ENCODE data around the gene EN1. TPM values are rescaled to one million over a fixed set of nuclear protein-coding genes. Genes with fewer than 3 reads are reported as not detected.

Gene EN1
- not detected for polyA plus RNA-seq (ENCODE audit: insufficient read length)
- long read RNA-seq, donor 1 = 0 reads
- long read RNA-seq, donor 2 = 0 reads
- long read RNA-seq, donor 3 = 0 reads
- long read RNA-seq, donor 4 = 0 reads
- long read RNA-seq, donor 5 = 0 reads
- long read RNA-seq, donor 6 = 0 reads
- long read RNA-seq, donor 7 = 0 reads
- long read RNA-seq, donor 8 = 0 reads

DNA sequence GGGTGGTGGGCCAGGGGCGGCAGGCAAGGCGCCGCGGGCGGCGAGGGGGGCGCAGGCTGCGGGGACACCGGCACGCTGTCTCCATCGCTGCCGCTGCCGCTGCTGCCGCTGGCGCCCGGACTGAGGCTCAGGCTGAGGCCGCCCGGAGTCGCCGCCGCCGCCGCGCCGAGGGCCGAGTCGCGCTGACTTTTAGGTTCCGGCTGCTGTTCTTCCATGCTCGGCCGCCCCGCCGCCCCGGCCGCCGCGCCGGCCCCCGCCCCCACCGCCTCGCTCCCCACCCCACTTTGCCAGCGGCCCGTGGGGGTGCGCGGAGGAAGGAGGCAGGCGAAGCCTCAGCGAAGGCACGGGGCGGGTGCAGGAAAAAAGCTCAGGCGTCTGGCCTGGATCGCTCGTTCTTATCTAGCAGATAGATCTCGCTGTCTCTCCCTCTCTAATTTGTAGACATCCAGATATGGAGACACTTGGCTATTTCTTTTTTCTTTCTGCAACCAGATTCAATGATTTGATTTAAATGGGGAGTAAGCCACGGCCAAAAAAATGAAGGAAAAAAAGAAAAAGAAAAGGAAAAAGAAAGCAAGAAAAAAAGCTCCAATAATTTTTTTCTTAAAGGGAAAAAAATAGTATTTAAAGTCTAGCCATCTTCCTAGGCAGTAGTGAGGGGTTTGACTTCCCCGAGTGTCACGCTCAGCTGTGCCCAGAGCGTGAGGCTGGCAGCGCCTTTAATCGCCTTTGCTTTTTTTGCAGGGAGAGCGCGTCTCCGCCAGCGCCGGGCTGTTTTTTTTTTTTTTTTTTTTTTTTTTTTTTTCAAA is at the start of gene EN1:
EN1 (minus strand) TSS at position 696 of the 809 bp plus-strand sequence; CDS start at position 215, 481 bp downstream.
- no peak for DNase-seq

- no peak for DNase-seq
Observed at GRCh38 chr2:118893100-118893499, 45.7 kb upstream of the EN1 start.

GRCh38 chr2:118889995-118890394 is 42.5 kb upstream of the EN1 start:
- no peak for DNase-seq

DNA sequence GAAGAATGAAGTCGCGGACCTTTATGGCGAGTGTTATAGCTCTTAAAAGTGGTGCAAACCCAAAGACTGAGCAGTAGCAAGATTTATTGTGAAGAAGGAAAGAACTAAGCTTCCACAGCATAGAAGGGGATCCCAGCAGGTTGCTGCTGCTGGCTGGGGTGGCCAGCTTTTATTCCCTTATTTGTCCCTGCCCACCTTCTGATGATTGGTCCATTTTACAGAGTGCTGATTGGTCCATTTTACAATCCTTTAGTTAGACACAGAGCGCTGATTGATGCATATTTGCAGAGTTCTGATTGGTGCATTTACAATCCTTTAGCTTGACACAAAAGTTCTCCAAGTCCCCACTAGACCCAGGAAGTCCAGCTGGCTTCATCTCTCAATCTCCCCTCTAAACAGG is 36.3 kb upstream of the EN1 start:
- DNase-seq = no peak

DNA sequence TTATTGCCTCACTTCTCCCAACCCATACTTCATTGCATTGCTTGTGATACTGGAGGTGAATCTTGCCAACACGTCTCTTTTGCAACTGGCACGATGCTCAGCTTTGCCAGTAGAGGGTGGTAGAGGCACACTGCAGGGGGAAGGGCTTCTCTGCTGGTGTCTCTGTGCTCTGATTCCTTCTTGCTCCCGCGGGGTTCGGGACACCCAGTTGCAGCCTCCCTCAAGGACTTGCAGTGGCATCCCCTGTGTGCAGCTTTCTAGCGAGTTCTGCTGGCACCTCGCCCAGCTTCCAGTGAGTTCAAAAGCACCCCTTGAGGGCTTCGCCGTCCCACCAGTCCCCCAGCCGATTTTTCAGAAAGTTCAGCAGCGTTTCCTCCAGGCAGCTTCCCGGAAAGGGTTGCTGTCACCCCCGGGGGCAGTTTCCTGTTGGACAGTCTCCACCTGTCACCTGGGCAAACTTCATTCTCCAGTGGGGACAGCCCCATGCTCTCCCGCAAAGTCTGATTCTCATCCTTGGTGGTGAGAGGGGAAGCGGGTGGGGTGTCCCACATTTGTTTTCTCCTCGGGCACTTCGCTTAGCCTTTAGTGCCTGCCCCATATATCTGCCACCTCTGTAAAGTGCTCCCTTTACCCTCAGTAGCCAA is 35.4 kb upstream of the EN1 start:
- DNase-seq = peak; percentile 46

- peak; percentile 53 for DNase-seq
Observed at GRCh38 chr2:118881490-118882129, 34.2 kb upstream of the EN1 start.

DNA sequence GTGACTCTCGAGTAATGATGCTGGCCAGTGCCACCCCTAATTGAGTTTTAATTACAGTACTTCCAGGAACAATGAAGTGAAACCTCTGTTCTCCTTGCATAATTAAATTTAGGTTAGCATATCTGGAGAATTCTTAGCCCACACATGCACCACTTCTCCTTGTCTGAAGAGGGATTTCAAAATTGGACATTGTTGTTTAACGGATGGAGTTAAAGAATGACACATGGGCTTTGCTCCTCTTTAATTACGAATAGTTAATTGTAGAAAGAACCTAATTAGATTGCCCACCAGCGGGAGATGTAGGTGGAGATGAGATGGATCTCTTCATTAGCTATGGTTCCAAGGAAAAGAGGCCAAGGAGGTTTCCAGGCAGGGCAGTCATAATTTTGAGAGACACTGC is 33.1 kb upstream of the EN1 start:
- no peak for DNase-seq

DNA sequence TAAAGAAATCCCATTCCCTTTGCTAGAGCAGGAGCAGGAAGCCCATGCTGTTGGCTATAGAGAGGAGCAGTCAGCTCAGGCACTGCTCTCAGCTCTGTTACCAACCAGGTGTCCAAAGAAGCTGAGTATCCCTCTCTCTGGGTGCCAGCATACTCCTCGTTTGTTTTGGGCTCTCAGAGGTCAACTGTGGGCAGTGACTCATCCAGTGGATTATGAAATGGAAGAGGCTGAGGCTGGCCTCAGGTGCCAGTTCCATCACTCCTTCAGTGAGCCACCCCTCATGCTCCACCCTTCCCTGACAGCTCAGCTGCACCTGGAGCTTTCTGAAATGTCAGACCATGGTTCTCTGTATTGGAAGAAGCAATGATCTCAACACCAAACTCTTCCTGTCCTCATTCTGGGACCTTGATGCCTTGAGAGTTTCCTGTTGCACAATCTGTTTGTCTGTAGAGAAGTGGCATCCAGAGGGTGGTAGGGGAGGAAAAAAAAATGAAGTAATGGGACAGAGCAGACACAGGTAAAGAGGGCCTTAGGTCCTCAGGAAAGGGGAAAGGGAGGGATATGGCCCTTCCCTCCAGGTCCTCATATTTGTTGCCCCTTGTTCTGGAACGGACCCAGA is 31.2 kb upstream of the EN1 start:
- DNase-seq = no peak

DNA sequence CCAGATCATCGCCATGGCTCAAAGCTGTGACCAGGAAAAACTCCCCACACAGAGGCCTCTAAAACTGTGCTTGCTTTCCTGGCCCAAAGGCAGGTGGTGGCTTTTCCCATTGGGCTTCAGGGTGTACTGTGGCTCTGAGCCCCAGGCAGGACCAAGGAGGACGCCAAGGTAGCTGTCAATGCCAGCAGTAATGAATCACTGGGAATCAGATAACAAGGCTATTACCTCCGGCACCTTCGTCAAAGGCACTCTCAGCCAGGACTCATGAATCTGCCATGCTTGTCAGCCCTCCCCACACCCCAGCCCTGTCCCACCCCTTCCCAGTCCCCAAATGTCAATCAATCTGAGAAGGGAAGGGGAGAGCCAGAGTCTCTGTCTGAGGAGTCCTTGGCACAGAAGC is 27.9 kb upstream of the EN1 start:
- DNase-seq = no peak

- DNase-seq = no peak
Observed at GRCh38 chr2:118874324-118874723, 26.9 kb upstream of the EN1 start.

DNA sequence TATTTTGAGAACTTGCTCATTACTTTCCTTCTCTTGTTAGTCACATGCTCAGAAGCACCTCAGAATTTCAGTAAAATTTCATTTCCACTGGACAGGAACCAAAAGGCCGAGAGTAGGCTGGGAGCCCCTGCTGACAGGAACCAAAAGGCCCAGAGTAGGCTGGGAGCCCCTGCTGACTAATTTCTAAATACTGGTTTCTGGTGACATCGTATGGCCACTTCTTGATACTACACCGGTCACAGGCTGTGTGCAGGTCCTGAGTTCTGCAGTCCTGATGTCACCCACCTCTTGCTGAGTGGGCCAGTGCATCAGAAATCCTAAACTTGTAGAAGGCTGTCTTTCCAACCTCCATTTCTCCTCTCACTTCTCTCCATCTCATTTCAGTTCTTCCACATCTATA is 17.7 kb upstream of the EN1 start:
- no peak for DNase-seq

DNA sequence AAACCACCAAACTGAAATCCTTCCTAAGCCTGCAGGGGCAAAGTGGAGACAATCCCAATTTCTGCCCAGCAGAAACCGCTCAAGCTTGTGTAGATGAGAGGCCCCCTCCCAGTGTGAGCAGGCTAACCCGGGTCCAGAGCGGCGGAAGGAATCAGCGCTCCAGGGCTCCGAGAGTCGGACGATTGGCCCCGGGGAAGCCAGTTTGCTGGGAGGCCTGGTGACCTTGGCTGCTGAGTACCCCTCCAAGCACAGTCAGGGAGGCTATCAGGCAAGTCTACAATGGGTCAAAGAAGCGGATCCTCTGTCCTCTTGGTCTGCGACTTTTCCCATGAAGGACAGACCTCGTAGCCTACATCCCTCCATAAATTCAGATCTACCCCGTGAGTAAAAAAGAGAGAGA is 16.8 kb upstream of the EN1 start:
- no peak for DNase-seq

DNA sequence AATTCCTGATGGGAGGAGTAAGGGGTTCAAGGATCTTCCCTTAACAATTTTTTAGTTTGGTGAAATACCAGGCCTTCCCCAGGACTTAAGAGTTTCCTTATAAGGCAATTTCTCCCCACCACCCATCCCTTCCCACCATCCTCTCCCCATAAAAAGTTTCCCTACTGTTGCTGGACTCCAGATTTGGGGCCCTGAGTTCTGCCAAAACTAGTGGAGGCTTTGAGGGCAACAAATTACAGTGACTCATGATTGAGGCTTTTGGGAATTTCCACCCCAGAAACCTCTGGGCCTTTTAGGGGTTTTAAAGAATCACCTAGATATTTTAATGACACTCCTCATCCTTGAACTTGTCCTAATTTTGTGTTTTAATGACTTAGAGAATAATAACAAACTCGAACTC is 14.3 kb upstream of the EN1 start:
- DNase-seq = no peak

DNA sequence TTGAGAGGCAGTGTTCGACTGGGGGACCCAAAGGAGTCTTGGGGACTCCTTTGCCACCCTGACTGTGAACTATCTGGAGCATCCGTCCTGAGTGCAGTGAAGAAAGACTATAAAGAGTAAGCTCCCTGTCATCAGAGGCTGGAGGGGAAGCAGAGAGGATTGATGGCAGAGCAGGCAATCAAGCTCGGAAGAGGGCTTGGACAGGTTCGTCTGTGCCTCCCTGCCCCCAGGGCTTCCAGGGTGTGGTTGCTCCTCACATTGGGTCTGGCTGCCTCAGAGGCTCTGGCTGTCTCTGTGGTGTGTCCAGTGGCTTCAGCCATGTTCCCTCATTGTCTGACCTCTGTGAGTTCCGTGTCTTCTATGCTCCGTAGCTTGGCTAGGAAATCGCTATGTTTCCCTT is 13.8 kb upstream of the EN1 start:
- DNase-seq = no peak

DNA sequence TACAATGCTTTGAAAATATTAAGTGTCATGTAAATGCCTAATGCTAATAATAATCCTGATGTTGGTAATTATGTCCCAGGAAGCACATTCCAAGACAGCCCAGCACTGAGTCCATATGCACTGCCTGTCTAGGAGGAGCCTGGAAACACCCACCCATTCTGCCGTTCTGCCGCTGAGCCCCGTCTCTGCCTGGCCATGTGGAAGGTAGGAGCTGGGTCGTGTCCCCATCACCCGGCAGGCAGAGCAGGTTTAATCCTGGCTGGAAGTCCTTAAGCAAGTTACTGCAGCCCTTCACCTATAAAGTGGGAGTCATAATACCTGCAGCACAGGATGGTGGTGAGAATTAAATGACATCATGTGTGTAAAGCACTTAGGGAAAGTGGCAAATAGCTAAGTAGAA is 13.1 kb upstream of the EN1 start:
- DNase-seq = no peak

DNA sequence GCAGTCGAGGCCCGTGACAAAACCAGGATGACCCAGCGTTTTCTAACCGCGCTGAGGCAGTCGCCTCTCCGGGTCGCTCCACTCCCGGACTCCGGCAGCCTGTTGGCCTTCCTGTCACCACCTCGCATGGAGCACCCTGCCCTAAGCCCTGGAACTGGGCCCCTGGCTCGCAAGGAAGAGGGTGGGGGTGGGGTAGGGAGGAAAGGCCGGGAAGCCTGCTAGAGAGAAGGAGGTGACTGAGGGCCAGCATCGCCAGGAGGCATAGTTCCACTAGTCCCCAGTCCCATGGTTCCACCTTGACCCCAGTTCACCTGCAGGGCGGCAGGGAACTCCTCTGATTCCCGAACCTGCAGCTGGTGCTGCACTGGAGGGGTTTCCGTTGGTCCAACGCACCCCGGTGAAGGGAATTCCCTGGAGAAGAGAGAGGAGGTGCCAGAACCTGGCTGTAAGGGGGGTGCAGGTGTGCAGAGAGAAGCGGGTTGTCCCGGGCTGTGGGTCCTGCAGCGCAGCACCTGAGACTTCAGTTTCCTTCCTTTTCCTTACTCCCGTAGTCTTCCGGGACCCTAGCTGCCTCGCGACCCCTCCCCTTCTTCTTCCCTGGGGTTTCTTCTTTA is 11.8 kb upstream of the EN1 start:
- DNase-seq = no peak

- DNase-seq = no peak
Observed at GRCh38 chr2:118858485-118859156, 11.2 kb upstream of the EN1 start.

DNA sequence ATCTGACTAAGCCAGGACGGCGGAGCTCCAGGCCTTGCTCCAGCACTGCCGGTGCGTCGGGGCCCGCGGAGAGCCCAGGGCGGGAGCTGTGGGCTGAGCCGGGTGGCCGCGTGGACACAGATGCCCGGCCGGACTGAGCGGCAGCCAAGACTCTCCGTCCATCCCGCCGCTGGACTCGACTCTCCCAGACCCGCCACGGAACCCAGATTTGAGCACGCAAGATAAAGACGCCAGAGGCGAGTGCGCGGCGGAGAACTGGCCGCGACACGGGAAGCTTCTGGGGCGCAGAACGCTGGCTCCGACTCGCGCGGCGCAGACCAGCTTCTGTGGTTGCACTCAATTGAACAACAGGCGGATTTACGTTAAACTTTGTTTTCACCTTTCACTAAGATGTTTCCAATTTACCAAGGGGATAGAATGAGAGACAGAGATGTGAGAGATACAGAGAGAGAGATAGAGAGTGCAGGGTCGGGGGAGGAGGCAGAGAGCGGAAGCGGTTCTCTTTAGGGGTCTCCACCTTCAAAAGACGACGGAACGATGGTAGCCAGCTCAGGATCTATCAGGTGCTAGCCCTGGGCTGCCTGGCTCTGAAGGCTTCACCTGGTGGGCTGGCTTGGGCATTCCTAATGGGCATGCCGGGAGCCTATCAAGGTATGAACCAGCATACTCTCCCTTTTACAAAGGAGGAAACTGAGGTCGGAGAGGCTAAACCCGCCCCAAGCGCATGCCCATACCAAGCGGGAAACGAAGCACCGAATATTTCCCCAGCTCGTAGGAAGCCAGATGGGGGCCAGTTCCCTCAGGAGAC is 10.4 kb upstream of the EN1 start:
- DNase-seq = no peak

GRCh38 chr2:118856978-118857676 is 9.7 kb upstream of the EN1 start:
- DNase-seq = no peak

All from left kidney (tissue), 8 donors.